HL-60 (cell line): ENCODE measurements around the gene RAB11B.

Experiments used
- DNase-seq, 2 experiments: peaks; one replicate each; pipeline ENCODE4 v3.0.0-alpha.2; 2010 to 2020; ENCODE audit warnings: low read depth in 1 of 2, low spot score in 1 of 2
- H3K27ac ChIP-seq: fragments of 250-450 bp; sonication (Bioruptor Pico); replicated peaks from 2 replicates; pipeline ENCODE4 v1.5.1; 2020; ENCODE audit warnings: mild to moderate bottlenecking, moderate library complexity
- H3K27me3 ChIP-seq: fragments of 250-450 bp; sonication (Bioruptor Pico); 2 replicates; pipeline ENCODE4 v1.5.1; 2021; ENCODE audit warnings: mild to moderate bottlenecking, moderate library complexity; ENCODE audit not compliant: insufficient read depth, poor library complexity, severe bottlenecking
- H3K4me3 ChIP-seq: replicated peaks from 2 replicates; pipeline ENCODE4 v1.5.1; 2011; ENCODE audit warnings: mild to moderate bottlenecking, control low read depth, low read length; ENCODE audit not compliant: insufficient read depth
- GABPA ChIP-seq: IDR thresholded peaks from 2 replicates; pipeline ENCODE4 v1.6.1; 2012; ENCODE audit warnings: low read depth
- POLR2AphosphoS5 ChIP-seq: IDR thresholded peaks from 2 replicates; pipeline ENCODE4 v1.6.1; 2012; ENCODE audit warnings: low read depth
- SPI1 ChIP-seq: IDR thresholded peaks from 2 replicates; pipeline ENCODE4 v1.6.1; 2012; ENCODE audit warnings: low read depth, mild to moderate bottlenecking, borderline replicate concordance
- TF ChIP-seq, protein P1 (sequence below): IDR thresholded peaks from 2 replicates; pipeline ENCODE4 v1.6.1; 2012; ENCODE audit warnings: low read depth; ENCODE audit not compliant: insufficient replicate concordance
- TF ChIP-seq, protein P2 (sequence below): IDR thresholded peaks from one replicate; pipeline ENCODE4 v1.5.1; 2011; ENCODE audit warnings: low read length, control low read depth, inconsistent platforms; ENCODE audit not compliant: insufficient read depth

RAB11B gene

DNA sequence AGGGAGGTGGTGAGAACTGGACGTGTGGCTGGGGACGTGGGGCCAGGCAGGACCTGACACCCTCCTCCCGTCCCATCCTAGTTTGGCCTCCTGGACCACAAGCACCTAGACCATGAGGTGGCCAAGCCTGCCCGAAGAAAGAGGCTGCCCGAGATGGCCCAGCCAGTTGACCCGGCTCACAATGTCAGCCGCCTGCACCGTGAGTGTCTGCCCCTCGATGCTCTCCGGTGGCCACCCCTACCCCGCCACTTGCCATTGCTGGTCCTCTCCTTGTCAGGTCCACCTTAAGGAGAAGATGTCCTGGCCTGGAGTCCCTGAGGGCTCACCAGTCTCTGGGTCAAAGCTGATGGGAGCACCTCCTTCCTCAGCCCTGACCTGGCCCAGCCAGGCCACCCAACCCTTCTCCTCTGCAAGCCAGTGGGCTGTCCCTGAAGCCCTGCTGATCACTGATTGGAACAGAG is 24.0 kb upstream of the RAB11B start:
- Histone ChIP-seq H3K4me3 (no peak overlapping the region), H3K27ac (no peak overlapping the region), H3K27me3 (peaks cover 43% of the 10 kb centered on the region)
- TF ChIP-seq, protein P1, sequence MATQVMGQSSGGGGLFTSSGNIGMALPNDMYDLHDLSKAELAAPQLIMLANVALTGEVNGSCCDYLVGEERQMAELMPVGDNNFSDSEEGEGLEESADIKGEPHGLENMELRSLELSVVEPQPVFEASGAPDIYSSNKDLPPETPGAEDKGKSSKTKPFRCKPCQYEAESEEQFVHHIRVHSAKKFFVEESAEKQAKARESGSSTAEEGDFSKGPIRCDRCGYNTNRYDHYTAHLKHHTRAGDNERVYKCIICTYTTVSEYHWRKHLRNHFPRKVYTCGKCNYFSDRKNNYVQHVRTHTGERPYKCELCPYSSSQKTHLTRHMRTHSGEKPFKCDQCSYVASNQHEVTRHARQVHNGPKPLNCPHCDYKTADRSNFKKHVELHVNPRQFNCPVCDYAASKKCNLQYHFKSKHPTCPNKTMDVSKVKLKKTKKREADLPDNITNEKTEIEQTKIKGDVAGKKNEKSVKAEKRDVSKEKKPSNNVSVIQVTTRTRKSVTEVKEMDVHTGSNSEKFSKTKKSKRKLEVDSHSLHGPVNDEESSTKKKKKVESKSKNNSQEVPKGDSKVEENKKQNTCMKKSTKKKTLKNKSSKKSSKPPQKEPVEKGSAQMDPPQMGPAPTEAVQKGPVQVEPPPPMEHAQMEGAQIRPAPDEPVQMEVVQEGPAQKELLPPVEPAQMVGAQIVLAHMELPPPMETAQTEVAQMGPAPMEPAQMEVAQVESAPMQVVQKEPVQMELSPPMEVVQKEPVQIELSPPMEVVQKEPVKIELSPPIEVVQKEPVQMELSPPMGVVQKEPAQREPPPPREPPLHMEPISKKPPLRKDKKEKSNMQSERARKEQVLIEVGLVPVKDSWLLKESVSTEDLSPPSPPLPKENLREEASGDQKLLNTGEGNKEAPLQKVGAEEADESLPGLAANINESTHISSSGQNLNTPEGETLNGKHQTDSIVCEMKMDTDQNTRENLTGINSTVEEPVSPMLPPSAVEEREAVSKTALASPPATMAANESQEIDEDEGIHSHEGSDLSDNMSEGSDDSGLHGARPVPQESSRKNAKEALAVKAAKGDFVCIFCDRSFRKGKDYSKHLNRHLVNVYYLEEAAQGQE = no peak
- TF ChIP-seq SPI1 (no peak), GABPA (no peak), POLR2AphosphoS5 (no peak)
- TF ChIP-seq, protein P2, sequence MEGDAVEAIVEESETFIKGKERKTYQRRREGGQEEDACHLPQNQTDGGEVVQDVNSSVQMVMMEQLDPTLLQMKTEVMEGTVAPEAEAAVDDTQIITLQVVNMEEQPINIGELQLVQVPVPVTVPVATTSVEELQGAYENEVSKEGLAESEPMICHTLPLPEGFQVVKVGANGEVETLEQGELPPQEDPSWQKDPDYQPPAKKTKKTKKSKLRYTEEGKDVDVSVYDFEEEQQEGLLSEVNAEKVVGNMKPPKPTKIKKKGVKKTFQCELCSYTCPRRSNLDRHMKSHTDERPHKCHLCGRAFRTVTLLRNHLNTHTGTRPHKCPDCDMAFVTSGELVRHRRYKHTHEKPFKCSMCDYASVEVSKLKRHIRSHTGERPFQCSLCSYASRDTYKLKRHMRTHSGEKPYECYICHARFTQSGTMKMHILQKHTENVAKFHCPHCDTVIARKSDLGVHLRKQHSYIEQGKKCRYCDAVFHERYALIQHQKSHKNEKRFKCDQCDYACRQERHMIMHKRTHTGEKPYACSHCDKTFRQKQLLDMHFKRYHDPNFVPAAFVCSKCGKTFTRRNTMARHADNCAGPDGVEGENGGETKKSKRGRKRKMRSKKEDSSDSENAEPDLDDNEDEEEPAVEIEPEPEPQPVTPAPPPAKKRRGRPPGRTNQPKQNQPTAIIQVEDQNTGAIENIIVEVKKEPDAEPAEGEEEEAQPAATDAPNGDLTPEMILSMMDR = no peak
- no peak for DNase-seq

DNA sequence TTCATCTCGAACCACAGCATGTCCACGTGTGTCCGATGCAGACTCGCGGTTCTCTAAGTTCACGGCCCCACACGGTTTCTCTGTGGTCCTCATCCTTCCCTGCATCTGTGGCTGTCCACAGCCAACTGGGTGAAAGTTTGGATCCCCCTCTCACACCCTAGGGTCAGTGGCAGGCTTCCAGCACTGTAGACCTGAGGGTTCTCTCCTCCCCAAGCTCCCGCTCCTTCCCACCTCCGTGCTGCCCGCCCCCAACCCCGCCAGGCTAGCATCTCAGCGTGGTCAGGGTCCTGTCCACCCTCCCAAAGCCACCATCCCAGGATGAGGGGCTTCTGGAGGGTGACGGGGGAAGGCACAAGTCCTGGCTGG is 23.2 kb upstream of the RAB11B start:
- H3K27me3 ChIP-seq = peaks cover 43% of the 10 kb centered on the region
- TF ChIP-seq SPI1 (no peak), POLR2AphosphoS5 (no peak), GABPA (no peak)
- TF ChIP-seq, protein P1 = no peak
- TF ChIP-seq, protein P2 = no peak
- no peak overlapping the region for H3K27ac ChIP-seq
- no peak overlapping the region for H3K4me3 ChIP-seq
- no peak for DNase-seq

DNA sequence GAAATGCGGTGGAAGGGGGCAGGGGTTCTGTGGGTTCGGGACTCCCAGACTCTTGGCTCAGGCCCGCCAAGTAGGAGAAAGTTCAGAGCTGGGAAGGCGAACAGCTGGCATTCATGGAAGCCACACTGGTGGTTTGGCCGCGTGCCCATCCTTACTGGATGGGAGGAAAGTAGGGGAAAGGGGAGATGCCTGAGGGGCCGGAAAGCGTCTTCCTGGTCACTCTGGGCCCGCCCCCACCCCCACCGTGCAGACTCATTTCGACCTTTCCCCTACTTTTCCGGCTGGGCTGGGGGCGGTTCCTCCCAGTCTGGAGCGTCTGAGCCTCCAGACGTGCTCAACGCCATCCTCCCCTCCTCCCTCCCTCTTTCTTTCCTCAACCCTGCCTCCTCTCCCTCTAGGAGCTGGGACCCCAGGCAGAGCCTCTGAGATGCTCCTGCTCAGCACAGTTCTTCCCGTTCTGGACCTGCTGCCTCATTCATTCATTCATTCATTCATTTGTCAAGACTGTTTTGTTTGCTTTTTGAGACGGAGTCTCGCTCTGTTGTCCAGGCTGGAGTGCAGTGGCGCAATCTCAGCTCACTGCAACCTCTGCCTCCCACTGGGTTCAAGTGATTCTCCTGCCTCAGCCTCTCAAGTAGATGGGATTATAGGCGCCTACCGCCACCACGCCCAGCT is 22.7 kb upstream of the RAB11B start:
- no peak overlapping the region for H3K4me3 ChIP-seq
- H3K27ac ChIP-seq = no peak overlapping the region
- H3K27me3 ChIP-seq = peaks cover 43% of the 10 kb centered on the region
- TF ChIP-seq, protein P2 = no peak
- TF ChIP-seq, protein P1 = no peak
- TF ChIP-seq SPI1 (no peak), GABPA (no peak), POLR2AphosphoS5 (no peak)
- no peak for DNase-seq
